Body of pancreas (tissue), 4 donors: ENCODE results near the gene ADCY1.

Experiments used
- POLR2A ChIP-seq, 3 donors: fragments of 450-650 bp; IDR thresholded peaks; one replicate each; pipeline ENCODE4 v1.6.1; 2016; ENCODE audit warnings: antibody characterized with exemption in 3 of 3, mild to moderate bottlenecking in 2 of 3
- TF ChIP-seq, protein P1 (sequence below), 7 experiments: fragments of 450-650 bp in 4 of 7; fragments of 200-600 bp in 3 of 7; sonication (generic) in 3 of 7; IDR thresholded peaks; one replicate each; pipeline ENCODE4 v1.5.1; 2016 to 2019; ENCODE audit warnings: antibody characterized with exemption in 7 of 7

GRCh38 chr7:45721686-45722598 lies 147.8 kb downstream of the ADCY1 start:
- TF ChIP-seq, protein P1, sequence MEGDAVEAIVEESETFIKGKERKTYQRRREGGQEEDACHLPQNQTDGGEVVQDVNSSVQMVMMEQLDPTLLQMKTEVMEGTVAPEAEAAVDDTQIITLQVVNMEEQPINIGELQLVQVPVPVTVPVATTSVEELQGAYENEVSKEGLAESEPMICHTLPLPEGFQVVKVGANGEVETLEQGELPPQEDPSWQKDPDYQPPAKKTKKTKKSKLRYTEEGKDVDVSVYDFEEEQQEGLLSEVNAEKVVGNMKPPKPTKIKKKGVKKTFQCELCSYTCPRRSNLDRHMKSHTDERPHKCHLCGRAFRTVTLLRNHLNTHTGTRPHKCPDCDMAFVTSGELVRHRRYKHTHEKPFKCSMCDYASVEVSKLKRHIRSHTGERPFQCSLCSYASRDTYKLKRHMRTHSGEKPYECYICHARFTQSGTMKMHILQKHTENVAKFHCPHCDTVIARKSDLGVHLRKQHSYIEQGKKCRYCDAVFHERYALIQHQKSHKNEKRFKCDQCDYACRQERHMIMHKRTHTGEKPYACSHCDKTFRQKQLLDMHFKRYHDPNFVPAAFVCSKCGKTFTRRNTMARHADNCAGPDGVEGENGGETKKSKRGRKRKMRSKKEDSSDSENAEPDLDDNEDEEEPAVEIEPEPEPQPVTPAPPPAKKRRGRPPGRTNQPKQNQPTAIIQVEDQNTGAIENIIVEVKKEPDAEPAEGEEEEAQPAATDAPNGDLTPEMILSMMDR (IDR thresholded peaks at IDR 0.05): no peak
- no peak for TF ChIP-seq POLR2A (IDR thresholded peaks at IDR 0.05)
